ENCODE data around the gene TFF2.

- TF ChIP-seq, protein P1, sequence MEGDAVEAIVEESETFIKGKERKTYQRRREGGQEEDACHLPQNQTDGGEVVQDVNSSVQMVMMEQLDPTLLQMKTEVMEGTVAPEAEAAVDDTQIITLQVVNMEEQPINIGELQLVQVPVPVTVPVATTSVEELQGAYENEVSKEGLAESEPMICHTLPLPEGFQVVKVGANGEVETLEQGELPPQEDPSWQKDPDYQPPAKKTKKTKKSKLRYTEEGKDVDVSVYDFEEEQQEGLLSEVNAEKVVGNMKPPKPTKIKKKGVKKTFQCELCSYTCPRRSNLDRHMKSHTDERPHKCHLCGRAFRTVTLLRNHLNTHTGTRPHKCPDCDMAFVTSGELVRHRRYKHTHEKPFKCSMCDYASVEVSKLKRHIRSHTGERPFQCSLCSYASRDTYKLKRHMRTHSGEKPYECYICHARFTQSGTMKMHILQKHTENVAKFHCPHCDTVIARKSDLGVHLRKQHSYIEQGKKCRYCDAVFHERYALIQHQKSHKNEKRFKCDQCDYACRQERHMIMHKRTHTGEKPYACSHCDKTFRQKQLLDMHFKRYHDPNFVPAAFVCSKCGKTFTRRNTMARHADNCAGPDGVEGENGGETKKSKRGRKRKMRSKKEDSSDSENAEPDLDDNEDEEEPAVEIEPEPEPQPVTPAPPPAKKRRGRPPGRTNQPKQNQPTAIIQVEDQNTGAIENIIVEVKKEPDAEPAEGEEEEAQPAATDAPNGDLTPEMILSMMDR (IDR thresholded peaks at IDR 0.05) = no peak
- TF ChIP-seq POLR2A (IDR thresholded peaks at IDR 0.05) = no peak
Observed at GRCh38 chr21:42298657-42299056, 52.1 kb downstream of the TFF2 start.
